ENCODE measurements around the gene MLH1.

Gene MLH1

DNA sequence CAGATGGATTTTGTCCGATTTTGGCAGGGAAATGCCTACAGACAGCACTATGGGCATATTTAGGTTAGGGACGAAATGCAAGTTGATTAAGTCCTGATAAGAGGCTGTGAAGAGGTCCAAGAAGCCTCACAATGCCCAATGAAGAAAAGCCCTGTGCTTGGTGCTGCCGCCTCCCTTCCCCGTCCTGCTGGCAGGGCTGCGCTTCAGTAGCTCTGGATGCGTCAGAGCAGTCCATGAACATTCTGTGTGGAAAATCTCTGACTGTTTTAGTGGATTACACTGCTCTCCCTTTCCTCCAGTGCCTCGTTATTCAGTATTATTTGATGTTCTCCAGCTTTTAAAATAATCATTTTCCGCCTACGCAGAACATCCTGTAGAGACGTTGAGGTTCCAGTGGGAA, 39.6 kb downstream of the MLH1 start:
- Histone ChIP-seq H3K27me3 (replicated peaks; ENCODE audit: insufficient read depth, low read length) (no peaks in the 10 kb centered on the region), H3K4me2 (ENCODE audit: low read depth, low read length) (no peak overlapping the region), H3K36me3 (replicated peaks; ENCODE audit: insufficient read depth, low read length) (peaks cover 4% of the 10 kb centered on the region), H3K9me2 (replicated peaks; ENCODE audit: insufficient read depth, low read length) (no peaks in the 10 kb centered on the region), H4K20me1 (ENCODE audit: insufficient read depth, low read length) (no peaks in the 10 kb centered on the region), H3K9ac (ENCODE audit: low read length) (no peak overlapping the region), H3K27ac (ENCODE audit: low read length) (no peak overlapping the region), H3K79me2 (ENCODE audit: low read length) (no peaks in the 10 kb centered on the region), H3K4me3 (ENCODE audit: low read length) (no peak overlapping the region), H3K4me1 (ENCODE audit: low read length) (no peaks in the 10 kb centered on the region), H3F3A (ENCODE audit: insufficient read depth, low read length) (no peaks in the 10 kb centered on the region), H2AFZ (ENCODE audit: low read length) (no peak overlapping the region), H3K9me3 (replicated peaks; ENCODE audit: insufficient read depth, low read length) (no peaks in the 10 kb centered on the region)
- TF ChIP-seq, protein P1, sequence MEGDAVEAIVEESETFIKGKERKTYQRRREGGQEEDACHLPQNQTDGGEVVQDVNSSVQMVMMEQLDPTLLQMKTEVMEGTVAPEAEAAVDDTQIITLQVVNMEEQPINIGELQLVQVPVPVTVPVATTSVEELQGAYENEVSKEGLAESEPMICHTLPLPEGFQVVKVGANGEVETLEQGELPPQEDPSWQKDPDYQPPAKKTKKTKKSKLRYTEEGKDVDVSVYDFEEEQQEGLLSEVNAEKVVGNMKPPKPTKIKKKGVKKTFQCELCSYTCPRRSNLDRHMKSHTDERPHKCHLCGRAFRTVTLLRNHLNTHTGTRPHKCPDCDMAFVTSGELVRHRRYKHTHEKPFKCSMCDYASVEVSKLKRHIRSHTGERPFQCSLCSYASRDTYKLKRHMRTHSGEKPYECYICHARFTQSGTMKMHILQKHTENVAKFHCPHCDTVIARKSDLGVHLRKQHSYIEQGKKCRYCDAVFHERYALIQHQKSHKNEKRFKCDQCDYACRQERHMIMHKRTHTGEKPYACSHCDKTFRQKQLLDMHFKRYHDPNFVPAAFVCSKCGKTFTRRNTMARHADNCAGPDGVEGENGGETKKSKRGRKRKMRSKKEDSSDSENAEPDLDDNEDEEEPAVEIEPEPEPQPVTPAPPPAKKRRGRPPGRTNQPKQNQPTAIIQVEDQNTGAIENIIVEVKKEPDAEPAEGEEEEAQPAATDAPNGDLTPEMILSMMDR (IDR thresholded peaks at IDR 0.05; ENCODE audit: low read length), result no peak
- TF ChIP-seq EZH2 (optimal IDR thresholded peaks at IDR 0.05; ENCODE audit: low read depth, low read length), result no peak
- no peak for TF ChIP-seq EZH2phosphoT487 (IDR thresholded peaks at IDR 0.05; ENCODE audit: low read length)
- no peak for DNase-seq

DNA sequence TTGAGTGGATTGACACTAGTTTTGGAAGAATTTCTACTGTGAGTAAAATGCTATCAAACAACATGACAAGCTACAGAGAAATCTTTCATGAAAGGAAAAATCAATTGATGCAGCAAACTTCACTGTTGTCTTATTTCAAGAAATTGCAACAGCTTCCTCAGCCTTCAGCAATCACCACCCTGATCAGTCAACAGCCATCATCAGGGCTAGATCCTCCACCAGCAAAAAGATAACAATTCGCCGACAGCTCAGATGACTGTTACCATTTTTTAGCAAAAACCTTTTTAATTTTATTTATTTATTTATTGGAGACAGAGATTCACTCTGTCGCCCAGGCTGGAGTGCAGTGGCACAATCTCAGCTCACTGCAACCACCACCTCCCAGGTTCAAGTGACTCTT, 44.0 kb downstream of the MLH1 start:
- no peak for DNase-seq
- Histone ChIP-seq H3K27ac (ENCODE audit: low read length) (no peak overlapping the region), H3K9me2 (replicated peaks; ENCODE audit: insufficient read depth, low read length) (no peaks in the 10 kb centered on the region), H3K9ac (ENCODE audit: low read length) (no peak overlapping the region), H3K4me3 (ENCODE audit: low read length) (no peak overlapping the region), H3K9me3 (replicated peaks; ENCODE audit: insufficient read depth, low read length) (no peaks in the 10 kb centered on the region), H3K4me2 (ENCODE audit: low read depth, low read length) (no peak overlapping the region), H3K79me2 (ENCODE audit: low read length) (no peaks in the 10 kb centered on the region), H3K27me3 (replicated peaks; ENCODE audit: insufficient read depth, low read length) (no peaks in the 10 kb centered on the region), H2AFZ (ENCODE audit: low read length) (no peak overlapping the region), H3K4me1 (ENCODE audit: low read length) (no peaks in the 10 kb centered on the region), H3K36me3 (replicated peaks; ENCODE audit: insufficient read depth, low read length) (0 out of 2 replicates have a peak, but pooled peaks cover 4% of the 10 kb centered on the region), H3F3A (ENCODE audit: insufficient read depth, low read length) (no peaks in the 10 kb centered on the region), H4K20me1 (ENCODE audit: insufficient read depth, low read length) (no peaks in the 10 kb centered on the region)
- TF ChIP-seq EZH2 (optimal IDR thresholded peaks at IDR 0.05; ENCODE audit: low read depth, low read length) (no peak), EZH2phosphoT487 (IDR thresholded peaks at IDR 0.05; ENCODE audit: low read length) (no peak)
- TF ChIP-seq, protein P1 (IDR thresholded peaks at IDR 0.05; ENCODE audit: low read length), result no peak

DNA sequence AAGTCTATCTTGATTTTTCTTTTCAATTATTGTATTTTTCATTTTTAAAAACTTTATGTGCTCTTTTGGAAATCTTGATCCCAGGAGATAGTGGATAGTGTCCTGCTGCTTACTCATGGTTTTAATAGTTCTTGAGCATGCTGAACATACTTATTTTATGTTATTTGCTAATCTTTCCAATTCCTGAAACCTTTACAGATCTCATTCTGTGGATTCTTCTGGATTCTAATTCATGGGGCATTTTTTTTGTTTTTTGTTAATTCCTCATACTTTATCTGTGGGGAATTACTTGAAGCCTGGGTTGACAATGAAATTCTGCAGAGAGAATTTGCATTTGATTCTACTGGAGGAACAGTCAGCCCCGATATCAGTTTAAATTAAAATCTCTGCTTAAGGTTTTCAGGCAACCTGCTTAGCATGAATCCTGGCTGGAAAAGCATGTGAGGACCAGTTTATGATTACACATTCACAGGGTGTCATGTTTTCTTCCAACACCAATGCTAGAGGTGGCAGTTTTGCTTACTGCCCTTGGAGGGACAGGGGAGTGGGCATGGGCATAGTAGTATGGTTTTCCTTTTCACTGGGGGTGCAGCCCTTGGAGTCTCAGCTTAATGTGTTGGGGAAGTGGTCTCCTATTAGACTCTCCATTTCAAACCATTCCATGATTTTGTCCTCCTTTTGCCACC, 46.0 kb downstream of the MLH1 start:
- Histone ChIP-seq H3F3A (ENCODE audit: insufficient read depth, low read length) (no peaks in the 10 kb centered on the region), H3K4me3 (ENCODE audit: low read length) (no peak overlapping the region), H3K9me2 (replicated peaks; ENCODE audit: insufficient read depth, low read length) (no peaks in the 10 kb centered on the region), H3K4me2 (ENCODE audit: low read depth, low read length) (no peak overlapping the region), H4K20me1 (ENCODE audit: insufficient read depth, low read length) (no peaks in the 10 kb centered on the region), H3K4me1 (ENCODE audit: low read length) (no peaks in the 10 kb centered on the region), H3K27ac (ENCODE audit: low read length) (no peak overlapping the region), H2AFZ (ENCODE audit: low read length) (no peak overlapping the region), H3K27me3 (replicated peaks; ENCODE audit: insufficient read depth, low read length) (no peaks in the 10 kb centered on the region), H3K36me3 (replicated peaks; ENCODE audit: insufficient read depth, low read length) (no peaks in the 10 kb centered on the region), H3K9ac (ENCODE audit: low read length) (no peak overlapping the region), H3K79me2 (ENCODE audit: low read length) (no peaks in the 10 kb centered on the region), H3K9me3 (replicated peaks; ENCODE audit: insufficient read depth, low read length) (no peaks in the 10 kb centered on the region)
- no peak for DNase-seq
- TF ChIP-seq EZH2 (optimal IDR thresholded peaks at IDR 0.05; ENCODE audit: low read depth, low read length) (no peak), EZH2phosphoT487 (IDR thresholded peaks at IDR 0.05; ENCODE audit: low read length) (no peak)
- TF ChIP-seq, protein P1 (IDR thresholded peaks at IDR 0.05; ENCODE audit: low read length), result no peak
